ENCODE measurements around the gene ZBTB33.

Gene ZBTB33

DNA sequence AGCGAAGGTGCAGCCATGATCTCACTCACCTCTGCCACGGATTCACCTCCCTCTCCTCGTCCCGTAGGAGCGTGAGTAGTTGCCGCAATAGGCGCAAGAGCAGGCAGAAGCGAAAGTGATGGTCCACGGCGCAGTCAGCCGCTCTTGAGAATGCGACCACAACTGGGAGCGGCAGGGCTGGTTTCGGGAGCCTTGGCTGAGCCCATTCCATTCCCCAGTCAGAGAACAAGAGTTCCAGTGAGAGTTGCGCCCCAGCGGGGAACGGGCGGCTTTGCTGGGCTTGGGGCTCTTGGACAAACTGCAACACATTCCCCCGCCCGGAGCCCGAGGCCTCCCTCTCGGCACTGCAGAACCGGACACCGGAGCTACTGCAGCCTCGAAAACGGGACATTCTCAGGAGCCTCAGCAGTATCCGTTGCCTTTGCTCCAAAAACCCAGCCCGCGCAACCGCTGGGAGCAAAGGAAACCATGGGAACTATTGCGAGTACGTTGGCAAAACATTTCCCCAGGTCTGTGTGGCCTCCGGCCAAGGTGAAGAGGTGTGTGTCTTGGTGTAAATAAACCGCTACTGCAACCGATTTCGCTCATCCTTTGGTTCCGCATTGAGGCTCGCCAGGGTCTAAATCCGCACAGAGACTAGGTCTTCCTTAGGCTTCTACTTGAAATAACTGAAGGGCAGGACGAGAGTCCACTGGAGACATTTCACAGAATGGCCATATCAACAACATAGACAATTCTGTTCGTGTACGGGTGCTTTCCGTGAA lies 5.7 kb upstream of the ZBTB33 start:
- CTCF ChIA-PET: interaction anchor here (1.7 kb wide), 1 partner anchor 19 kb away, joined by 5 read pairs; no protein-coding TSS in a partner anchor
- TF ChIP-seq ZNF184 (tag by site-specific recombination; IDR thresholded peaks at IDR 0.05) (peak; percentile 85), ZNF175 (tag by site-specific recombination; IDR thresholded peaks at IDR 0.05) (no peak), ZNF324 (tag by site-specific recombination; IDR thresholded peaks at IDR 0.05) (peak; percentile 98), ZBTB48 (tag by site-specific recombination; IDR thresholded peaks at IDR 0.05) (peak; percentile 51; the same call in 1 of the 2 replicates), ZNF423 (tag by site-specific recombination; IDR thresholded peaks at IDR 0.05) (no peak), KLF8 (tag by site-specific recombination; IDR thresholded peaks at IDR 0.05) (peak; percentile 82), ZNF560 (tag by site-specific recombination; IDR thresholded peaks at IDR 0.05; ENCODE audit: borderline replicate concordance) (no peak), ZEB2 (tag by site-specific recombination; IDR thresholded peaks at IDR 0.05) (peak; percentile 12; the same call in 1 of the 2 replicates), ZNF16 (tag by site-specific recombination; IDR thresholded peaks at IDR 0.05; ENCODE audit: low read depth) (no peak), MZF1 (tag by site-specific recombination; IDR thresholded peaks at IDR 0.05; ENCODE audit: borderline replicate concordance) (peak; percentile 39; the same call in 1 of the 2 replicates), HOXC10 (CRISPR knock-in tag; IDR thresholded peaks at IDR 0.05) (no peak), KLF1 (tag by site-specific recombination; IDR thresholded peaks at IDR 0.05) (no peak), ZBTB7A (tag by site-specific recombination; IDR thresholded peaks at IDR 0.05; ENCODE audit: low read depth) (no peak), FEZF1 (tag by site-specific recombination; IDR thresholded peaks at IDR 0.05) (no peak), ZBTB1 (tag by site-specific recombination; IDR thresholded peaks at IDR 0.05) (no peak), ZNF335 (tag by site-specific recombination; conservative IDR thresholded peaks at IDR 0.05) (peak; percentile 38), YY2 (tag by site-specific recombination; IDR thresholded peaks at IDR 0.05) (peak; percentile 56), ZNF169 (tag by site-specific recombination; IDR thresholded peaks at IDR 0.05) (no peak), ZNF223 (tag by site-specific recombination; IDR thresholded peaks at IDR 0.05) (no peak), EGR2 (tag by site-specific recombination; IDR thresholded peaks at IDR 0.05; ENCODE audit: low read depth) (peak; percentile 40; the same call in 1 of the 2 replicates), ZNF830 (tag by site-specific recombination; IDR thresholded peaks at IDR 0.05; ENCODE audit: low read depth) (no peak)
- TF ChIP-seq, protein P1, sequence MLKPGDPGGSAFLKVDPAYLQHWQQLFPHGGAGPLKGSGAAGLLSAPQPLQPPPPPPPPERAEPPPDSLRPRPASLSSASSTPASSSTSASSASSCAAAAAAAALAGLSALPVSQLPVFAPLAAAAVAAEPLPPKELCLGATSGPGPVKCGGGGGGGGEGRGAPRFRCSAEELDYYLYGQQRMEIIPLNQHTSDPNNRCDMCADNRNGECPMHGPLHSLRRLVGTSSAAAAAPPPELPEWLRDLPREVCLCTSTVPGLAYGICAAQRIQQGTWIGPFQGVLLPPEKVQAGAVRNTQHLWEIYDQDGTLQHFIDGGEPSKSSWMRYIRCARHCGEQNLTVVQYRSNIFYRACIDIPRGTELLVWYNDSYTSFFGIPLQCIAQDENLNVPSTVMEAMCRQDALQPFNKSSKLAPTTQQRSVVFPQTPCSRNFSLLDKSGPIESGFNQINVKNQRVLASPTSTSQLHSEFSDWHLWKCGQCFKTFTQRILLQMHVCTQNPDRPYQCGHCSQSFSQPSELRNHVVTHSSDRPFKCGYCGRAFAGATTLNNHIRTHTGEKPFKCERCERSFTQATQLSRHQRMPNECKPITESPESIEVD (tag by site-specific recombination; IDR thresholded peaks at IDR 0.05): peak; percentile 42; the same call in 1 of the 2 replicates
- TF ChIP-seq, protein P2, sequence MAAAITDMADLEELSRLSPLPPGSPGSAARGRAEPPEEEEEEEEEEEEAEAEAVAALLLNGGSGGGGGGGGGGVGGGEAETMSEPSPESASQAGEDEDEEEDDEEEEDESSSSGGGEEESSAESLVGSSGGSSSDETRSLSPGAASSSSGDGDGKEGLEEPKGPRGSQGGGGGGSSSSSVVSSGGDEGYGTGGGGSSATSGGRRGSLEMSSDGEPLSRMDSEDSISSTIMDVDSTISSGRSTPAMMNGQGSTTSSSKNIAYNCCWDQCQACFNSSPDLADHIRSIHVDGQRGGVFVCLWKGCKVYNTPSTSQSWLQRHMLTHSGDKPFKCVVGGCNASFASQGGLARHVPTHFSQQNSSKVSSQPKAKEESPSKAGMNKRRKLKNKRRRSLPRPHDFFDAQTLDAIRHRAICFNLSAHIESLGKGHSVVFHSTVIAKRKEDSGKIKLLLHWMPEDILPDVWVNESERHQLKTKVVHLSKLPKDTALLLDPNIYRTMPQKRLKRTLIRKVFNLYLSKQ (tag by site-specific recombination; IDR thresholded peaks at IDR 0.05; ENCODE audit: borderline replicate concordance): no peak
- TF ChIP-seq, protein P3, sequence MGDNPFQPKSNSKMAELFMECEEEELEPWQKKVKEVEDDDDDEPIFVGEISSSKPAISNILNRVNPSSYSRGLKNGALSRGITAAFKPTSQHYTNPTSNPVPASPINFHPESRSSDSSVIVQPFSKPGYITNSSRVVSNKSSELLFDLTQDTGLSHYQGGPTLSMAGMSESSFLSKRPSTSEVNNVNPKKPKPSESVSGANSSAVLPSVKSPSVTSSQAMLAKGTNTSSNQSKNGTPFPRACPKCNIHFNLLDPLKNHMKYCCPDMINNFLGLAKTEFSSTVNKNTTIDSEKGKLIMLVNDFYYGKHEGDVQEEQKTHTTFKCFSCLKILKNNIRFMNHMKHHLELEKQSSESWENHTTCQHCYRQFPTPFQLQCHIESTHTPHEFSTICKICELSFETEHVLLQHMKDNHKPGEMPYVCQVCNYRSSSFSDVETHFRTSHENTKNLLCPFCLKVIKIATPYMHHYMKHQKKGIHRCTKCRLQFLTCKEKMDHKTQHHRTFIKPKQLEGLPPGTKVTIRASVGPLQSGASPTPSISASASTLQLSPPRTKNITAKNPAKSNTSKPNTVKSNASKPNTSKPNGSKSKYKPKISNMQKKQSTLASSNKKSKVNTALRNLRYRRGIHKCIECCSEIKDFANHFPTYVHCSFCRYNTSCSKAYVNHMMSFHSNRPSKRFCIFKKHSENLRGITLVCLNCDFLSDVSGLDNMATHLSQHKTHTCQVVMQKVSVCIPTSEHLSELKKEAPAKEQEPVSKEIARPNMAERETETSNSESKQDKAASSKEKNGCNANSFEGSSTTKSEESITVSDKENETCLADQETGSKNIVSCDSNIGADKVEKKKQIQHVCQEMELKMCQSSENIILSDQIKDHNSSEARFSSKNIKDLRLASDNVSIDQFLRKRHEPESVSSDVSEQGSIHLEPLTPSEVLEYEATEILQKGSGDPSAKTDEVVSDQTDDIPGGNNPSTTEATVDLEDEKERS (tag by site-specific recombination; IDR thresholded peaks at IDR 0.05): peak; percentile 86
- TF ChIP-seq, protein P4, sequence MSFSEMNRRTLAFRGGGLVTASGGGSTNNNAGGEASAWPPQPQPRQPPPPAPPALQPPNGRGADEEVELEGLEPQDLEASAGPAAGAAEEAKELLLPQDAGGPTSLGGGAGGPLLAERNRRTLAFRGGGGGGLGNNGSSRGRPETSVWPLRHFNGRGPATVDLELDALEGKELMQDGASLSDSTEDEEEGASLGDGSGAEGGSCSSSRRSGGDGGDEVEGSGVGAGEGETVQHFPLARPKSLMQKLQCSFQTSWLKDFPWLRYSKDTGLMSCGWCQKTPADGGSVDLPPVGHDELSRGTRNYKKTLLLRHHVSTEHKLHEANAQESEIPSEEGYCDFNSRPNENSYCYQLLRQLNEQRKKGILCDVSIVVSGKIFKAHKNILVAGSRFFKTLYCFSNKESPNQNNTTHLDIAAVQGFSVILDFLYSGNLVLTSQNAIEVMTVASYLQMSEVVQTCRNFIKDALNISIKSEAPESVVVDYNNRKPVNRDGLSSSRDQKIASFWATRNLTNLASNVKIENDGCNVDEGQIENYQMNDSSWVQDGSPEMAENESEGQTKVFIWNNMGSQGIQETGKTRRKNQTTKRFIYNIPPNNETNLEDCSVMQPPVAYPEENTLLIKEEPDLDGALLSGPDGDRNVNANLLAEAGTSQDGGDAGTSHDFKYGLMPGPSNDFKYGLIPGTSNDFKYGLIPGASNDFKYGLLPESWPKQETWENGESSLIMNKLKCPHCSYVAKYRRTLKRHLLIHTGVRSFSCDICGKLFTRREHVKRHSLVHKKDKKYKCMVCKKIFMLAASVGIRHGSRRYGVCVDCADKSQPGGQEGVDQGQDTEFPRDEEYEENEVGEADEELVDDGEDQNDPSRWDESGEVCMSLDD (tag by site-specific recombination; IDR thresholded peaks at IDR 0.05): no peak
- TF ChIP-seq, protein P5, sequence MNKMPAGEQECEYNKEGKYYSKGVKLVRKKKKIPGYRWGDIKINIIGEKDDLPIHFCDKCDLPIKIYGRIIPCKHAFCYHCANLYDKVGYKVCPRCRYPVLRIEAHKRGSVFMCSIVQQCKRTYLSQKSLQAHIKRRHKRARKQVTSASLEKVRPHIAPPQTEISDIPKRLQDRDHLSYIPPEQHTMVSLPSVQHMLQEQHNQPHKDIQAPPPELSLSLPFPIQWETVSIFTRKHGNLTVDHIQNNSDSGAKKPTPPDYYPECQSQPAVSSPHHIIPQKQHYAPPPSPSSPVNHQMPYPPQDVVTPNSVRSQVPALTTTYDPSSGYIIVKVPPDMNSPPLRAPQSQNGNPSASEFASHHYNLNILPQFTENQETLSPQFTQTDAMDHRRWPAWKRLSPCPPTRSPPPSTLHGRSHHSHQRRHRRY (tag by site-specific recombination; IDR thresholded peaks at IDR 0.05): no peak

More for the DNA sequence above, 5.7 kb upstream of the ZBTB33 start:
- H3K9me3 ChIP-seq (ENCODE audit: control insufficient read depth, insufficient read depth, low read depth, low read length): no peaks in the 10 kb centered on the region
- H3K36me3 ChIP-seq (ENCODE audit: control insufficient read depth in 2 of 2, insufficient read depth in 1 of 2, low read length in 2 of 2): no peaks in the 10 kb centered on the region; a peak in 1 of 3 replicates
- H3K4me3 ChIP-seq (ENCODE audit: low read depth, low read length): peak overlapping the region; percentile 59
- POLR2A ChIA-PET: no interaction called here
- peak overlapping the region; percentile 63 for H3K27ac ChIP-seq (ENCODE audit: extremely low read depth, low read depth, low read length)
- peaks cover 2% of the 10 kb centered on the region; the same call in 1 of the 2 replicates for H3K4me1 ChIP-seq (ENCODE audit: control insufficient read depth, insufficient read depth, low read length)

All from HEK293 (cell line).